ENCODE results near the gene APH1A.

Gene APH1A

DNA sequence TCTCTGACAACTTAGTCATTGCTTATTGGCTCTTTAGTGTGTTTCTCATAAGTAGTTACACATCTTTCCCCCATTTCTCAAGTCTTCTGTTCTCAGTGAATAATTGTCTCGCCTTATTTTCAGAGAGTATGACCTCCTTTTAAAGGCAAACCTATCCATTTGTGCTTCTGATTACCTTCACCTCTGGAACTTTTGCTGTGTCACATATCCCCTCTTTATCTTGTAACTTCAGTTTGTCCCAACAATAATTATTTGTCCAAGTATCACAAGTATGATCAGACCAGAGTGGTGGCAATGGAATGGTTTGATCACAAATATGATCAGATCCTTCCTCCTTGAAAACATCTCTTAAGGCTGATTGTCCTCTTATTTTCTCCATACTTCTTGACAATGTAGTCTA lies 19.6 kb upstream of the APH1A start:
- H3K9me3 ChIP-seq (ENCODE audit: control insufficient read depth, insufficient read depth, low read length), result no peaks in the 10 kb centered on the region
- H3K4me3 ChIP-seq (ENCODE audit: low read depth, low read length), result no peak overlapping the region
- peaks cover 10% of the 10 kb centered on the region for H3K36me3 ChIP-seq (ENCODE audit: control insufficient read depth, insufficient read depth, low read length)
- H3K9ac ChIP-seq (ENCODE audit: low read depth, low read length), result no peak overlapping the region
- peaks cover 3% of the 10 kb centered on the region for H3K27me3 ChIP-seq (ENCODE audit: control insufficient read depth, insufficient read depth, low read length)
- H3K4me1 ChIP-seq (ENCODE audit: control insufficient read depth, insufficient read depth, low read length), result no peaks in the 10 kb centered on the region

DNA sequence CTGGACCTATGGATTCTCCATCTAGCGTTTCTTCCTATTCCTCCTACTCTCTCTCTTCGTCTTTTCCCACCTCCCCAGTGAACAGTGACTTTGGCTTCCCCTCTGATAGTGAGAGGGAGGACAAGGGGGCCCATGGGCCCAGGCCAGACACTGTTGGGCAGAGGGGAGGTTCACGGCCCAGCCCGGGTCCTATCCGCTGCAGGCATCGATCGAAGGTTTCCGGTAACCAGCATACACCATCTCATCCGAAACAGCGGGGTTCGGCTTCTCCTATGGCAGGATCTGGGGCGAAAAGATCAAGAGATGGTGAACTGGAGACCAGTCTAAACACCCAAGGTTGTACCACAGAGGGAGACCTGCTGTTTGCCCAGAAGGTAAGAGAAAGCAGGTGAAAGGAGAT lies 14.4 kb upstream of the APH1A start:
- H3K36me3 ChIP-seq (ENCODE audit: control insufficient read depth, insufficient read depth, low read length), result peaks cover 10% of the 10 kb centered on the region
- peak overlapping the region; percentile 16 for H3K9ac ChIP-seq (ENCODE audit: low read depth, low read length)
- peaks cover 9% of the 10 kb centered on the region for H3K27me3 ChIP-seq (ENCODE audit: control insufficient read depth, insufficient read depth, low read length)
- H3K4me1 ChIP-seq (ENCODE audit: control insufficient read depth, insufficient read depth, low read length), result no peaks in the 10 kb centered on the region
- H3K4me3 ChIP-seq (ENCODE audit: low read depth, low read length), result peak overlapping the region; percentile 81
- H3K9me3 ChIP-seq (ENCODE audit: control insufficient read depth, insufficient read depth, low read length), result no peaks in the 10 kb centered on the region

DNA sequence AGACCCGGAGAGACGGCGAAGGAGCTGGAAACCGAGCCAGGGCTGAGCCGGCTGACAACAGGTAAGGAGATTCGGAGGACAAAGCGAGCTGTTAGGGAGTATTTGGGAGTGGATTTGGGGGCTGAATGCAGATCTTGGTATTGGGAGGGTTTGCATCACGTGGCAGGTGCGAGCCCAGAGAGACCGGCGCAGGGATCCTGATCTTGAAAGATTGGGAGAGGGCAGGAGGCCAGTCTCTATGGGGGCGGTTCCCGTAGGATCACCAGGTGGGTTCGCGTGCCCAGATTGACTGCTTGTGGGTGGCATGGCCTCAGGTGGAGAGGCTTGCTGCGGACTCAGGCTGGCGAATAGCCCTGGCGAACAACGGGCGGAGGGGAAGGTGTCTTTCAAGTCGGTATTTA lies 13.7 kb upstream of the APH1A start:
- H3K9me3 ChIP-seq (ENCODE audit: control insufficient read depth, insufficient read depth, low read length), result no peaks in the 10 kb centered on the region
- no peaks in the 10 kb centered on the region for H3K4me1 ChIP-seq (ENCODE audit: control insufficient read depth, insufficient read depth, low read length)
- peaks cover 9% of the 10 kb centered on the region for H3K27me3 ChIP-seq (ENCODE audit: control insufficient read depth, insufficient read depth, low read length)
- peak overlapping the region; percentile 16 for H3K9ac ChIP-seq (ENCODE audit: low read depth, low read length)
- H3K4me3 ChIP-seq (ENCODE audit: low read depth, low read length), result peak overlapping the region; percentile 81
- peaks cover 10% of the 10 kb centered on the region for H3K36me3 ChIP-seq (ENCODE audit: control insufficient read depth, insufficient read depth, low read length)

DNA sequence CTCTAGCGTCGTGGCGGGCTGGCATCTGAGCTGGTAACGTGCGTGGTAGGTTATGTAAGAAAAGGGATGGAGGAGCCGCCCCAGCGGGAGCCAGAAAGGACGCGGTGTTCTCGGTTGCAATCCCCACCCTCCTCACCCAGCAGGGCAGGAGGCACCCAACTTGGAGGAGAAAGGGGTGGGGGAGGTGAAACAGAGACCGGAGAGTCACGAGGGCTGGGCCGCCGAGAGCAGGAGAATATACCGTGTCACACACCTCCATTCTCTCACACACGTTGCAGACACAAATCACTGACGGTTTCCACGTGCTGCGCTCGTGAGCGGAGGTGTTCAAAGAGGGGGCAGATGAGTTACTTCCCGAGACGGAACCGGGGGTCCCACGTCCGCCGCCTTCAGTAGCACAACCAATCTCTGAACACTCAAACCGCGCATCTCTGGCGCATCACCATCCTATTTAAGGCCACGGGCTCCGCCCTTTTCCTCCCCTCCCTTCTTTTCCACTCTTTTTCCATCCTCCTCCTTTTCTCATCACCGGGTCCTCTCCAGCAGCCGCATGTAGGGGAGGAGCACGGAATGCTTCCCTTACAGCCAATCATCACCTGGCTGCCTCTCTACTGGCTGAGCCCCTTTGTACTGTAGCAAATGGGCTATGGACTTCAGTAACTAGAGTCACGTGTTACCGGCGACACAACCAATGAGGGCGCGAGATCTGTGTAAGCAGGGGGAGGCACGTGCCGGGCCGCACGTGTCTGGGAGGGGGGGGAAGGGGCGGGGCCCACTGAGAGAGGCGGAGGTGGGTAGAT lies 13.1 kb upstream of the APH1A start, which contains the start of gene CIART:
Gene CIART (plus strand): TSS at position 797 of the 800 bp plus-strand sequence. CDS start 714 bp downstream, outside the sequence.
- Histone ChIP-seq H3K4me3 (ENCODE audit: low read depth, low read length) (peak within 1 kb of the TSS; percentile 90), H3K9ac (ENCODE audit: low read depth, low read length) (peak within 1 kb of the TSS; percentile 87), H3K4me1 (ENCODE audit: control insufficient read depth, insufficient read depth, low read length) (no peaks in the 10 kb centered on the region), H3K9me3 (ENCODE audit: control insufficient read depth, insufficient read depth, low read length) (no peaks in the 10 kb centered on the region), H3K27me3 (ENCODE audit: control insufficient read depth, insufficient read depth, low read length) (peaks cover 9% of the 10 kb centered on the region), H3K36me3 (ENCODE audit: control insufficient read depth, insufficient read depth, low read length) (peaks cover 10% of the 10 kb centered on the region)

DNA sequence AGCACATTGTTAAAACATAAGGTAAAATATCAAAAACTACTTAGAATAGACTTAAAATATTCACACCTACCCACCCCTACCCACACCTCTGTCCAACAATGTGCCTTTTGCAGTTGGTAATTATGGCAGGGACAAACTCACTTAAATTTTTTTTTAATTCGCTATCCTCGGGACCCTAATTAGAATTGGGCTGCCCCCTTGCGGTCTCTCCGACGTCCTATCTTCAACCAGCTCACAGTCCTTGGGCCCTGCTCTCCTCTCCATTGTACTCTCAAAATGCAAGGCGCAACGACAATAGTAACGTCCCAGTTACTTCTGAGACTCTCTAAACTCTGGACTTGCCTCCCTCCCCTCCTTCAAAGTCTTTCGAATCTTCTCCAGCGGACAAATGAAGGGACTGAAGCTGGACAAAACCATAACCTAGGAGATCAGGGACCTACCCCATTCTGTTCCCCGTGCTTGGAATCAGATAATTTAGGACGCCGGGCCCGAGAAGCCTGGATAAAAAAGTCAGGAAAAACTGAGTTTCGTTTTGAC lies 12.5 kb upstream of the APH1A start:
- peaks cover 5% of the 10 kb centered on the region for H3K36me3 ChIP-seq (ENCODE audit: control insufficient read depth, insufficient read depth, low read length)
- H3K9ac ChIP-seq (ENCODE audit: low read depth, low read length), result peak overlapping the region; percentile 87
- no peaks in the 10 kb centered on the region for H3K4me1 ChIP-seq (ENCODE audit: control insufficient read depth, insufficient read depth, low read length)
- H3K4me3 ChIP-seq (ENCODE audit: low read depth, low read length), result peak overlapping the region; percentile 90
- H3K27me3 ChIP-seq (ENCODE audit: control insufficient read depth, insufficient read depth, low read length), result peaks cover 9% of the 10 kb centered on the region
- no peaks in the 10 kb centered on the region for H3K9me3 ChIP-seq (ENCODE audit: control insufficient read depth, insufficient read depth, low read length)

DNA sequence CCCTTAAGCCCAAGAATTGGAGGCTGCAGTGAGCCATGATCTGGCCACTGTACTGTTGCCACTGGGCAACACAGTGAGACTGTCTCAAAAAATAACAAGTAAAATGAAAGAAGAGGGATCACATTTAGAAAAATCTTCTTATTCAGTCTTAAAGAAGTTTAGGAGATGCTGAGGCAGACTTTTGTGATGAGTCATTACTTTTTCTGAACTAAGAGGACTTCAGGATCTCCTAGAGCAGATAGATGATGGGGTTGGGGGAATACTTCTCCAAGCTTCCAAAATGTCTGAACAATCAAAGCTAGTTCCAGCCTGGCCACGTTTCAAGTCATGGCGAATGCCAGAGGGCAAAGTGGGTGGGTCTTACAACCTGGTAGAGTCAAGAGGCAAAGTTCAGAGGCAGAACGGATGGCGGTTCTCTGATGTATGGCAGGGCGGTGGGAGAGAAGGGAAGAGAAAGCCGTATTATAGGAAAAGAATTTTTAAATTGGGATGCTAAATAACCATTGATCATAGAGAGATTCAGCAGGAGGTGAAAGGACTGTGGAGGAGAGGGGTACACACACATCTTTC lies 11.4 kb upstream of the APH1A start:
- peaks cover 5% of the 10 kb centered on the region for H3K36me3 ChIP-seq (ENCODE audit: control insufficient read depth, insufficient read depth, low read length)
- H3K27me3 ChIP-seq (ENCODE audit: control insufficient read depth, insufficient read depth, low read length), result peaks cover 9% of the 10 kb centered on the region
- no peak overlapping the region for H3K4me3 ChIP-seq (ENCODE audit: low read depth, low read length)
- H3K4me1 ChIP-seq (ENCODE audit: control insufficient read depth, insufficient read depth, low read length), result no peaks in the 10 kb centered on the region
- H3K9me3 ChIP-seq (ENCODE audit: control insufficient read depth, insufficient read depth, low read length), result no peaks in the 10 kb centered on the region
- H3K9ac ChIP-seq (ENCODE audit: low read depth, low read length), result no peak overlapping the region

DNA sequence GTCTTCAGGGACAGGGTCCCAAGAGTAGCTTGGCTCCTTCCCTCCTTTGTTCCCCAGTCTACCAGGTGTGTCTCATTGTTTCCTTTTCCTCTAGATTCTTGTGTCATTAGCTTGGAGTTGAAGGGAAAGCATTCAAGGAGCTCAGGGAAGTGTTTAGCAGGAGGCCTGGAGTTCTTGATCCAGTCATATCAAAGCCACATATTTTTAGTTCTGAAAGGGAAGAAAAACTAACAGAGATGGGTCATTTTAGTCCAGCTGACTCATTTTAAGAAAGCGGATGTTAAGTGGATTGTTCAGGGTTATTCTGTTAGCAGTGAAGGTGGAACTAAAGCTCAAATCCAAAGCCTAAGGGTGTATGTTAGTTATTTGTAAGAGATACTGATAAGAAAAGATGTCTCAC lies 4.5 kb upstream of the APH1A start:
- Histone ChIP-seq H3K4me1 (ENCODE audit: control insufficient read depth, insufficient read depth, low read length) (peaks cover 9% of the 10 kb centered on the region), H3K4me3 (ENCODE audit: low read depth, low read length) (peak overlapping the region; percentile 50), H3K9me3 (ENCODE audit: control insufficient read depth, insufficient read depth, low read length) (no peaks in the 10 kb centered on the region), H3K36me3 (ENCODE audit: control insufficient read depth, insufficient read depth, low read length) (no peaks in the 10 kb centered on the region), H3K27me3 (ENCODE audit: control insufficient read depth, insufficient read depth, low read length) (no peaks in the 10 kb centered on the region), H3K9ac (ENCODE audit: low read depth, low read length) (no peak overlapping the region)

DNA sequence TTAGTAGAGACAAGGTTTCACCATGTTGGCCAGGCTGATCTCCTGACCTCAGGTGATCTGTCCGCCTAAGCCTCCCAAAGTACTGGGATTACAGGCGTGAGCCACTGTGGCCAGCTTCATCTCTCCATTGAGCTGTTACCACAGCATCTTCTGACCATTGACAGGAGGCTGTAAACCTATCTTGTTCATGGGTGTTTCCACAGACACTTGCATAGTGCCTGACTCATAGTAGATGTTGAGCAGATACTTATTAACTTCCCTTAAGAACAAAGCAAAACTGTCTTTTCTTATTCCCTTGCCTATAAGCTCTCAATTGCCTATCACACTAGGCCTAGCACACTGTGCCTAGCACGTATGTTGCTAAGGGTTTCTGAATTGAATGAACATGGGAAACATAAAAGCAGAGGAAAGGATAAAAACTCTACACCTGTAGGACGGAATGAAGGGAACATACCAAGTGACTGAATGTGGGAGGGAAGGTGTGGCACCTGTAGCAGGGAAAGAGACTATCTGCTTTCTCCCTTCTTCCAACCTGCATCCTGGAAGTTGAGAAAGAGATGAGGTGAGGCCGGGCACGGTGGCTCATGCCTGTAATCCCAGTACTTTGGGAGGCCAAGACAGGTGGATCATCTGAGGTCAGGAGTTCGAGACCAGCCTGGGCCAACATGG lies 2.6 kb upstream of the APH1A start:
- peaks cover 11% of the 10 kb centered on the region for H3K4me1 ChIP-seq (ENCODE audit: control insufficient read depth, insufficient read depth, low read length)
- no peak overlapping the region for H3K9ac ChIP-seq (ENCODE audit: low read depth, low read length)

DNA sequence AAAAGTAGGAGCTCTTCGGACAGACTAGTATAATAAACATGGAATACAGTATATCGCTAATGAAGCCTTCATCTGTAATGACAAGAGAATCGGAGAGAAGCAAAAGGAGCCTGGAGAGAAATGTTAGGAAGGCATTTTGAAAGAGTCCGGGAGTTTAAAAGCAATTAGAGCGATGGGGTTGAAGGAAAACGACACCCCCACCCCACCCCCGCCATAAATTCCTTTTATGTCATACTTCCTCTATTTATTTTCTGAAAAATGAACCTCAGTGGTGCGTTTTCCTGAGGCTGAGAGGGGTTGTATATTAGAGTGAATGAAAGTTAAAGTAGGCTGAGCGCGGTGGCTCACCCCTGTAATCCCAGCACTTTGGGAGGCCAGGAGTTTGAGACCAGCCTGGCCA lies 635 bp upstream of the APH1A start:
- Histone ChIP-seq H3K4me3 (ENCODE audit: low read depth, low read length) (peak overlapping the region; percentile 90), H3K36me3 (ENCODE audit: control insufficient read depth, insufficient read depth, low read length) (peaks cover 19% of the 10 kb centered on the region), H3K9ac (ENCODE audit: low read depth, low read length) (peak overlapping the region; percentile 57), H3K9me3 (ENCODE audit: control insufficient read depth, insufficient read depth, low read length) (no peaks in the 10 kb centered on the region), H3K4me1 (ENCODE audit: control insufficient read depth, insufficient read depth, low read length) (peaks cover 11% of the 10 kb centered on the region), H3K27me3 (ENCODE audit: control insufficient read depth, insufficient read depth, low read length) (no peaks in the 10 kb centered on the region)

More for the DNA sequence above, 2.6 kb upstream of the APH1A start:
- no peaks in the 10 kb centered on the region for H3K27me3 ChIP-seq (ENCODE audit: control insufficient read depth, insufficient read depth, low read length)
- no peaks in the 10 kb centered on the region for H3K9me3 ChIP-seq (ENCODE audit: control insufficient read depth, insufficient read depth, low read length)
- peaks cover 6% of the 10 kb centered on the region for H3K36me3 ChIP-seq (ENCODE audit: control insufficient read depth, insufficient read depth, low read length)
- no peak overlapping the region for H3K4me3 ChIP-seq (ENCODE audit: low read depth, low read length)

DNA sequence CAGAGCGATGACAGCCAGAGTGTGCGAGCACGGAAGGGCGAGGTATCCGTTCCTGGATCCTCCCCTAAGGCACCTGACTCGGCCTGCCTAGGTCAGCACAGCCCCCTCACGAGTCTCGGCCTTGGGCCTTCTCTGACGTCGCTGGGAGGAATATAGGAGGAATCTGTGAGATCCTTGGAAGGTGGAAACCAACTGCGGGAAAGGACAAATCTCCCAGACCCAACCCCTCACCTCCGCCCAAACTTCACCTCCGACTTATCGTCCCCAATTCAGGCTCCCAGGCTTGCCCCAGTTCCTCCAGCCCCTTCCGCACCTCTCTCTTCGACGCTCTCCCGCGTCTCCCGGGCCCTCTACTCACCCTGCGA lies 494 bp downstream of the APH1A start:
- Histone ChIP-seq H3K27me3 (ENCODE audit: control insufficient read depth, insufficient read depth, low read length) (no peaks in the 10 kb centered on the region), H3K9me3 (ENCODE audit: control insufficient read depth, insufficient read depth, low read length) (no peaks in the 10 kb centered on the region), H3K4me3 (ENCODE audit: low read depth, low read length) (peak overlapping the region; percentile 90), H3K36me3 (ENCODE audit: control insufficient read depth, insufficient read depth, low read length) (peaks cover 24% of the 10 kb centered on the region), H3K9ac (ENCODE audit: low read depth, low read length) (peak overlapping the region; percentile 93), H3K4me1 (ENCODE audit: control insufficient read depth, insufficient read depth, low read length) (peaks cover 9% of the 10 kb centered on the region)

DNA sequence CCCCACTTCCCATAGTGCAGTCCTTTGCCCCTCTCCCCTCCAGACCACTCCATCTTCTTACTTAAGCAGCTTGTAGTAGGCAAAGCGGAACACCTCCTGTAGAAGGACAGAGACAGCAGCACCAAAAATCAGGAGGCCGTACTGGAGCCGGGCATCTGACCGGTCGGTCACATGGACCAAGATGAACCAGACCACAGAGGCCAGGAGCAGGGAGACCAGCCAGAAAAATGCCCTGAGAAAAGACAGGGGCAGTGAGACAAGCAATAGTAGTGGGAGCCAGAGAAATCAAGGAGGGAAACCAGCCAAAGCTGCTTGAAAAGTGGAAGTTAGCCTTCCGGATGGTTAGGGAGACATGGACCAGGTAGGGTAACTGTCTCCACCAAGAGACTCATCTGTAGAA lies 920 bp downstream of the APH1A start:
- peaks cover 26% of the 10 kb centered on the region for H3K36me3 ChIP-seq (ENCODE audit: control insufficient read depth, insufficient read depth, low read length)
- H3K4me1 ChIP-seq (ENCODE audit: control insufficient read depth, insufficient read depth, low read length), result peaks cover 5% of the 10 kb centered on the region
- no peaks in the 10 kb centered on the region for H3K27me3 ChIP-seq (ENCODE audit: control insufficient read depth, insufficient read depth, low read length)
- H3K9me3 ChIP-seq (ENCODE audit: control insufficient read depth, insufficient read depth, low read length), result no peaks in the 10 kb centered on the region
- H3K9ac ChIP-seq (ENCODE audit: low read depth, low read length), result peak overlapping the region; percentile 93
- H3K4me3 ChIP-seq (ENCODE audit: low read depth, low read length), result peak overlapping the region; percentile 90

Measured in iPS-15b (cell line).